Left colon (tissue), 2 donors: Measurements from ENCODE around the gene FLNC. TPM values are rescaled to one million over a fixed set of nuclear protein-coding genes. Genes with fewer than 3 reads are reported as not detected.

Experiments
- ATAC-seq: fragments of 200-7000 bp; cut with Tn5 transposase; one replicate; pipeline ENCODE4 v1.9.1; 2020; ENCODE audit warnings: mild to moderate bottlenecking, moderate library complexity
- DNase-seq, 2 donors: peaks; one replicate each; pipeline ENCODE4 v3.0.0-alpha.2; 2020
- intact Hi-C, 2 donors: fragments of 100-400 bp; cut with DNase I in 1 of 2; cut with micrococcal nuclease in 1 of 2; formaldehyde crosslinking; loops; one replicate each; pipeline versions ENCODE4 v1.11.2 to v1.14.0; 2022; cut with DNase I, micrococcal nuclease
- total RNA-seq, 2 donors: library from RNA; stranded (reverse); fragmentation: NEBNext Ultra II Directional; extraction: Animal tissue kit (Norgen Biotek cat#: 25700); gene quantifications; one replicate each; pipeline ENCODE4 v1.2.1, GENCODE V29; 2021
- donor health status: DM: no; HTN: no; CAD: no.
- donor health status: DM: yes; HTN: yes; CAD: no.

FLNC gene
- total RNA-seq, 2 donors from 2014 or later, result 2.4 to 41.4 TPM

DNA sequence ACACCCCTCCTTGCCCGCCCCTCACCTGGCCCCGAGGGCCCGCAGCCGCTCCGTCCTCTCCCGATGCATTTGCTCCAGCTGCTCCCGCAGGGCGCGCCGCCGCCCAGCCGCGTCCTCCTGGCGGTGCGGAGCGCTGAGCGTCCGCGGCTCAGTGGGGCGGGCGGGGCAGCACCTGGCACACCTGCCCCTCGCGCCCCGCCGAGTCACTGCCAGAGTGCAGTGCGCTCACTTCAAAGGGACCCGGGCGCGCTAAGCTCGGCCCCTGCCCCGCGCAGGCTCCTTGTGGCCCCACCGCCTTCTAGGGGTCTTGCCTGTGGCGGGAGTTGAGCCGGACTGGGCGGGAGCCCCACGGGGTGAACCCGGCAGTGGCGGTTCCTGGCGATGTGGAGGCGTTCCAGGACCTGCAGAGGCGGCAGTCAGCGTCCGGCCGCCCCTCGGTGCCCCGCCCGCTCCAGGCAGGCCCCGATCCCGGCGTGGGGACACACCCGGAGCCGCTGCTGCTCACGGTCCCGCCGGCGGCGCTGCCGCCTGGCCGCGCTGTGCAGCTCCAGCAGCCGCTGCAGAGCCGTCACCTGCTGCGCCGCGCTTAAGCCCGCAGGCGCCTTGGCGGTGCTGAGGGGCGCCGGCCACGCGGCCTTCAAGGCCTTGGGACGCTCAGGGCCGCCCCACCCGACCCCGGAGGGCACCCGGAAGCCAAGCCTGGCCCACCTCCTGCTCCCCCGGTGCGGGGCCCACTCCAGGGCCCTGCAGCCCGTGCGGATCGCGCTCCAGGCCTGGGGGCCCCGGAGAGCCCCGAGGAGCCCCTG is 39.1 kb downstream of the FLNC start:
- ATAC-seq (peak; percentile 85), DNase-seq (peak; percentile 58 to 75)
- intact Hi-C loops, result no loop called here

DNA sequence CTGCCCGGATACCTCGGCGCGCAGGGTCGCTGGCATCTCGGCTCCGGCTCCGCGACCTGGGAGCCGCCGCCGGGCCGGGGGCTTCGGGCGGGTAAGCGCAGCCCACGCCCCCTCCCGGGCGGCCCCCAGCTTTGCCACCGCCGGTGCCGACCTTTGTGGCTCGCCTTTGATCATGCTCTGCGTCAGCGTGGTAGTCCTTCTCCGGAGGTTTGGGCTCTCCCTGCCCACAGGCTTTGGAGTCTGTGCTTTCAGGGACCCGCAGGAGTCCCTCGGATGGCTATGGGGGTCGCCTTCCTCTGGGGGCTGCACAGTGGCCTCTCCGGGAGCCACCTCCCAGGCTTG is 39.7 kb downstream of the FLNC start:
- ATAC-seq (no peak), DNase-seq (no peak)
- intact Hi-C loops, result no loop called here

DNA sequence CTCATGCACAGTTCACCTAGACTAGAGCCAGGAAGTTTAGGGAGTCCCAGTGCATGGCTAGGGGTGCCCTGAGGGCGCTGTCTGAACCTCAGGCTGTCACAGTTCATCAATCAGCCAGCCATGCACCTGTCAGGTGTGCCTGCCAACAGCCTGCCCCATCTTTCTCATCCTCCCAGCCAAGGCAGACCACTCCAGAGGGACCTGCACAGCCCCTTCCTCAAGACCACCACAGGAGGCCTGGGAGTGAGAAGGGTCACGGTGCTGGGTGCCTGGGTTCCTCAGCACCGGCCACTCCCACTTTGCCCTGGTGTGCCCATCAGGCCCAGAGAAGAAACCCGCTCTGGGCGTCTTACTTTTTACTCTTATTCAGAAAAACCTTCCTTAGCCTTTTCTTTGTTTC is 40.8 kb downstream of the FLNC start:
- intact Hi-C loops, result no loop called here
- no peak for DNase-seq
- no peak for ATAC-seq

DNA sequence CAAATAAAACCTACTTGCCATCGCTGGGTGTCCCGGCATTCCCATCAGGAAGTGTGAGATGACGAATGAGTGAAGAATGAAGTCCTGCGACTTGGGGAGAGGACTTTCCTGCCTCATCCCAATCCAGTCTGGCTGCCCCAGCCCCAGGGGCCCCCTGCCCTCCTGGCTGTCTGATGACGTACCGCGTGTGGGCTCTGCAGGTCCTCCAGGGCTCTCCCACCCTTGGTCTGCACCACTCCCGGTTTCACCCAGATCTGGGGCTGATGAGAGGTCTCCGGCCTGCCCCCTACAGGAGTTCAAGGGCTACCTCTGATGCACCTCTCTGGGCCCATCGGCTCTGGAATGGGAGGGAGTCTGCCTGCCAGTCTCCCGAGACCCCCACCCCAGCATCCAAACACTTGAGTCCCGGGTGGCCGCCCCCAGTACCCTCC is 42.2 kb downstream of the FLNC start:
- ATAC-seq, result no peak
- intact Hi-C loops, result no loop called here
- DNase-seq, result no peak

DNA sequence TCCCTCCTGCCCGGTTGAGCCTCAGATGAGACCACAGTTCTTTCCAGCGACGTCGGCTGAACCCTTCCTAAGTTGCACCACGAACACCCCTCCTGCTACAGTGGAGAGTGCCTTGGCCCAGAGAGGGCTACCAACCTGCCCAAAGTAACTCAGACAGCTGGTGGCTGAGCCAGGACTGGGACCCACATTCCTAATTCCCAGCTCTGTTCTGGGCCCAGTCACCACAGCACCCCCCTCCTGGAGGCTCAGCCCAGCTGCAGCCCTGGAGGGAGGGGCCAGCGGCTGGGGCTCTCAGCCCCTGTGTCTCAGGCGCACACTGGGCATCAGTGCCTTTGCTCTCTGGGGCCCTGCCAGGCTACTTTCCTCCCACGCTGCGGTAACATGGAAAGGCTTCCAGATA is 43.0 kb downstream of the FLNC start:
- DNase-seq (no peak), ATAC-seq (no peak)
- intact Hi-C loops, result no loop called here

DNA sequence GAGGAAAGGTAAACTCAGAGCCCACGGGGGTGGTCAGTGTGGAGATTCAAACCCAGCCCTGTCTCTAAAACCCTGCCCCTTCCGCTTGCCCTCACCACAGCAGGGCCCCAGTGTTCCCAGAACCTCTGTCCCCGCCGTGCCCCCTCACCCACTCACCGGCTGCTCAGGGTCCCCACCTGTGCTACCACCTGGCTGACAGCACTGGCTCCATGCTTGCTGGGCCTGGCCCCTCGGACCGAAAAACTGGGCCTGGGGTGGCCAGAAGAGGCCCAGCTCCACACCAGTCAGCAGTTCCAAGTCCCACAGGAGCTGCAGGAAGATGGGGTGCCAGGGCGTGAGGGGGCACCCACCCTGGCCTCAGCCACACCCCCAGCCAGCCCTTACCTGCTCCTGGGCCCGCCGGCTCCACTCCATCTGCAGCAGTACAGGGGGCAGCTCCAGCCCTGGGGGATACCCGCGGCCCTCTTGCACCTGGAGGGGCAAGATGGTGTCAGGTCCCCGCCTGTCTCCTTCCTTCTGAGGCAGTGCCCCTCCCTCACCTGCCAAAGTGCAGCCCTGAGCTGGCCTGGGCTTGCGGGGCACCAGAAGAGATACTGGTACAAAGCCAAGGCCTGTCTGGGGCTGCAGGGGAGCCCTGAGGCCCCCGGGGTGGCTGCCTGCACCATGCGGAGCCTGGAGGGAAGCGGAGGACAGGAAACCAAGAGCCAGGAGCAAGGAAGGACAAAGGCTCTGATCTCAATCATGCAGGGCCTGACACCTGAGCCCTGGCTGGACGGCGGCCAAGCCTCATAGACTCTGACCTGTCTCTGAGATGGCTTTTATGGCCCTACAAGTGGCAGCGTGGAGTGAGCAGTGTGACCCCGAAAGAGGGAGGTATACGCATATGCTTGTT is 44.2 kb downstream of the FLNC start:
- intact Hi-C loops, result no loop called here
- ATAC-seq, result peak; percentile 80

DNA sequence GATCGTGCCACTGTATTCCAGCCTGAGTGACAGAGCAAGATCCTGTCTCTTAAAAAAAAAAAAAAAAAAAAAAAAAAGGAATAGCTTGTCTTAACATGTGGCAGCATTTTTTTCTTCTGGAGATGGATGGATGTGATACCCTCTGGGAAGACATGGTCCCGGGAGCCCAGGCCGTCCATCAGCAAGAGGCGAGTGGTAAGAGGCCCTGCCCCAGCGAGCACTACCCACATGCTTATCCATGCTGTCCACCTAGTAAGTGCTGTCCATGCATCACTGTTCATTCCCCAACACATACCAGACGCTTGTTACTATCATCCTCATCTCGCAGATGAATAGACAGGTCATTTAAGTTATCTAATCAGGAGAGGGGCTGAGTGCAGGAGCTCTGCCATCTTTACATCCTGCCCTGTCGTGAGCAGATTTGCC is 45.3 kb downstream of the FLNC start:
- intact Hi-C loops, result no loop called here
- no peak for DNase-seq
- ATAC-seq, result no peak

More for the DNA sequence above, 44.2 kb downstream of the FLNC start:
- peak; percentile 90 to 92 for DNase-seq

DNA sequence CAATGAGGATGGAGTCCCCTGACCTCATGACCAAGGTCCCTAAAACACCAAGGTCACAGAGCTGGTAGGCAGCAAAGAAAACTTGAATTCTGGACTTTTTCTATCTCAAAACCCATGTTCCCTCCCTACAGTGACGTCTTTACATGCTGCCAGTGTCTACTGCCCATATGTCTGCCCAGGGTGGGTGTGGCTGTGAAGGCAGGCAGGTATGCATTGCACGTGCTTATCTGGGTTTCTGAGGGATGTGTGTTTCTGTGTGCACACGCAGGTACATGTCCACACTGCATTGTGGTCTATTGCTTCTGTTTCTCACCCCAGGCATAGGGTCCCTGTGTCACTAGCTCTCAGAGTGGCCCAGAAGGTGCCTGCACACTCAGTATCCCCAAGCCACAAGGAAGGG is 45.9 kb downstream of the FLNC start:
- intact Hi-C loops, result no loop called here
- DNase-seq (peak; percentile 51 to 66), ATAC-seq (peak; percentile 58)

DNA sequence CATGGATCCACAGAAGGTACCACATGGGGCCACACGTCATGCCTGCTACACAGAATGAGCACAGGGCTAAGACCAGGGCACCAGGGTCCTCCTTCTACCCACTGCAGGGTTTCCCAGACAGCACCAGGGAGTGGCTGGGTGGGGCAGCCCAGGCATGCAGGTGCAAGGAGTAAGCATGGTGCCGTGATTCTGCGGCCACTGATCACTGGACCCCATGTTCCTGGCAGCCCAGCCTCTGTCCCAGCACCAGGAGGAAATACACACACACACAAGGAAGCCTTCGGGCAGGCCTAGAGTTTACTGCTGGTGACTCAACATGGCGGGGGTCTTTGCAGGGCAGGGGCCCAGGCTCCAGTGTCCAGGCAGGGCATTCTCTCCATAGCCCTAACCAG is 46.4 kb downstream of the FLNC start:
- peak; percentile 65 for ATAC-seq

DNA sequence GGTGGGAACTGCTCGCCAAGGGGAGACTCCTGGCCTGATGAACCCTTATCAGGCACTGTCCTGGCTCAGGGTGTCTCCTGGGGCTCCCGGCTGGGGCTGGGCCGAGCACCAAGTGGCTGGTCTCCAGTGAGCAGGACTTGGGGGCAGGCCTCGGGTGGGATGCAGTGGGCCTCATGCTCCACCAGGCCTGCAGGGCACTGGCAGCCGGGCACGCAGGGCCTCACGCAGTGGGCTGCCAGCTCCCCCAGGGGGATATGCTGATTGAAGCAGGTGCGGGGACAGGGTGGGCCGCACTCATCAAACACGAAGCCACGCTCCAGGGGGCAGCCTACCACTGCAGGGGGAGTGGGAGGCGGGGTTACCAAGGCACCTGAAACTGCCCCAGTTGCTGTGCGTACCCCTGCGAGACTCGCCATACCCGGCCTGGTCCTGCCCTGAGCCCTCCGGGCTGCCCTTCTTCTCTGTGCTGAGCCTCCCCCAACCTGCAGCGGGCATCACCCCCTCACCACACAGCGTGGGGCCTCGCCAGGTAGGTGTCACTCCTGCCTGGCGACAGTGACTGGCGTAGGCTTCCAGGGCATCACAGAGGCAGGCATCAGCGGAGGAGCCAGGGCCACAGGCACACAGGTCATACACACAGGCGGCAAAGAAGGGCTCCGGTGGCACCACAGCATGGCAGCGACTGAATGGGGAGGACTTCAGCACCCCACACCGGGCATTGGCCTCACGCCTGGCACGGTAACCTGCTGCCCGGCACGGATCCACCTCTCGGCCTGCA is 47.0 kb downstream of the FLNC start:
- ATAC-seq (no peak), DNase-seq (peak in 1 of 2 donors; percentile 25)
- intact Hi-C loops, result no loop called here

More for the DNA sequence above, 46.4 kb downstream of the FLNC start:
- intact Hi-C loops, result no loop called here
- DNase-seq, result peak; percentile 58 to 78

DNA sequence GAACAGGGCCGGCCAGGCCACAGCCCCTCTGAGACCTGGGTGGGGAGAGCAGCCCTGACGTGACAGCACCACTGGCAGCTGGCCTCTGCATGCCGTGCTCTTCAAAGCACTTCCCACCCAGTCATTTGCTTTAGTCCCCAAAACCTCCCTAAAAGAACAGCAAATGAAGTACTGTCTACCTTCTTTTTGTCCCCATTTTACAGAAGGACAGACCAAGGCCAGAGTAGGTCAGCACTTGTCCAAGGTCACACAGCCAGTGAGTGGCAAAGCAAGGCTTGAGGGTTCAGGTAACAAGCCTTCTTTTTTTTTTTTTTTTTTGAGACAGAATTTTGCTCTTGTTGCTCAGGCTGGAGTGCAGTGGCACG is 47.5 kb downstream of the FLNC start:
- ATAC-seq (no peak), DNase-seq (no peak)
- intact Hi-C loops, result no loop called here

DNA sequence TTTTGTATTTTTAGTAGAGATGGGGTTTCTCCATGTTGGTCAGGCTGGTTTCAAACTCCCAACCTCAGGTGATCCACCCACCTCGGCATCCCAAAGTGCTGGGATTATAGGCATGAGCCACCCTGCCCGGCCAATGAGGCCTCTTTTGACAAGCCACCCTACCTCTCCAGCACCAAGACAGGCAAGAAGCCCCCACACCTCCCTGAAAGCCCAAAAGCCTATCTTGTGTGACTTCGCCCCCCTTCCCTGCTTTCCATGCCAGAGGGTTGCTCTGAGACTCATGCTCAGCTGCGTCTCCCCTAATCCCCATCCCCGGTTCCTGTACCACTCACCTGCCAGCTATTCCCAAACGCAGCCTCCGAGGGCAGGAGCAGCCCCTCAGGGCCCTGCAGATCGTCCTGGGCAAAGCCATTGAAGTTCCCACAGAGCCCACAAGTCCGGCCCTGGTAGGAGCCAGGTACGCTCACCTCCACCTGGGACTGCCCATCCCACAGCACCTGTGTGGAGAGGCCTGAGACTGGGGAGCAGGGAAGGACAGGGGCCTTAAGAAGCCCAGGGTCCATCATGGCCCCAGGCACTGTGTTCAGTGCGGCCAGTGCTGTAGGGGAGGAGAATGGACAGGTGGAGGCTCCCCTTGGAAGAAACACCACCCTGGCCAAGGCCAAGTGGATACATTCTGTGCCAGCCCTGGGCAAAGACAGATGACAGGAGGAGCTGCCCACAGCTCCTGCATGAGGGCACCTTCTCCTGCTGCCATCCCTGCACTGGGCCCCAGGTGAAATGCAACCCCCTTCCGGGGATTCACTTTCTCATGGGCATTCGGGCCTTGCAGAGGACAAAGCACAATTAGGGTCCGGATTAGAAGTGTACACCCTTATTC is 48.3 kb downstream of the FLNC start:
- ATAC-seq, result no peak
- peak in 1 of 2 donors; percentile 21 for DNase-seq
- intact Hi-C loops, result no loop called here

DNA sequence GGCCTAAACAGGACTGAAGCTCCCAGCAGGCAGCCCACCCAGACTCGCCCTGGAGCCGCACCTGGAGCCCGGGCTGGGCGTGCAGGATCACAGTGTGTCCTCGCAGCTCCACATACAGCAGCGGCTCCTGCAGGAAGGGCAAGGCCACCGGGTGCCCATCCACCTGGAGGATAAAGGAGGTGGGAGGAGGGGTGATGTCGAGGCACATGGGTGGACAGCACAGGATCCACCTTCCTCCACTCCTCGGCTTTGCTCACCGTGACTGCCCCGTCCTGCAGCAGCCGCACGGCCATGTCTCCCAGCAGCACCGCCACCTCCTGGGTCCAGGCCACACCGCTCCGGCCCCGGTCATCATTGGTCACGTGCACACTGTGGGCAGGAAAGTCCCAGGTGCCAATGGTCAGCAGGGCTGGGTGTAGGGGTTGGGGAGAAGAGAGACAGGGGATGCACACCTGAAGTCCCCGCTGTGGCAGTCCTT is 49.3 kb downstream of the FLNC start:
- no peak for ATAC-seq
- DNase-seq, result peak in 1 of 2 donors; percentile 28
- intact Hi-C loops, result no loop called here

DNA sequence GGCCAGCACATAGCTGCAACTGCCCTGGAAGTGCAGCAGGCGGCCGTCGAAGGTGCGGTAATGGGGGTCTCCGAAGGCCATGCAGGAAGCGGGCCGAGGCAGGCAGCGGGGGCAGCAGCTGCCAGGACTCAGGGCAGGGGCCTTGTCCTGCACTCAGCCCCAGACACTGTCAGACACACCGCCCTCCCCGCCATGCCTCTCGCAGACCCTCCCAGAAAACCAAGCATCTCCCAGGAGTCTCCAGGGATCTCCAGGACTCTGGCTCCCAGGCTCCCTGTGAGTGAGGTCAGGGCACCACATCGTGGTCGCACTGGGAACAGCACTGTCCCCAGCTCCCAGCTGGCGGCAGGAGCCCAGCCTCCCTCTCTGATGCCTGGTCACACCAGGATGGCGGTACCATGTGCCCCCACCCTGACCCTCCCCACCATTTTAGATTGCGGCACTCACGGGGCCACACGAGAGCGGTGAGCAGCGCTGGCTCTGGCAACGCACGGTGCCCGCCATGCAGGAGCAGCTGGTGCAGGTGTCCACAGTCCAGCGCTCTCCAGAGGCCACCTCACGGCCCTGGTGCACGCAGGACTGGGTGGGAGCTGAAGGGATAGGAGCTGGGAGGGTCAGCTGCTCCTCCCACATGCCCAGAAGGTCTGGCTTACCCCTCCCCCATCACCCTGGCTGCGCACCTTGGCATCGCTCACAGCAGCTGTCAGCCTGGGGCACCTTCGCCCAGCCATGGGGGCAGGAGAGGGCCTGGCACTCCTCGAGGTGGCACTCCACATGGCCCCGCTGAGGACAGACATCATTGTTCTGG is 49.9 kb downstream of the FLNC start:
- ATAC-seq (peak; percentile 70), DNase-seq (peak; percentile 50 to 71)
- intact Hi-C loops, result no loop called here

DNA sequence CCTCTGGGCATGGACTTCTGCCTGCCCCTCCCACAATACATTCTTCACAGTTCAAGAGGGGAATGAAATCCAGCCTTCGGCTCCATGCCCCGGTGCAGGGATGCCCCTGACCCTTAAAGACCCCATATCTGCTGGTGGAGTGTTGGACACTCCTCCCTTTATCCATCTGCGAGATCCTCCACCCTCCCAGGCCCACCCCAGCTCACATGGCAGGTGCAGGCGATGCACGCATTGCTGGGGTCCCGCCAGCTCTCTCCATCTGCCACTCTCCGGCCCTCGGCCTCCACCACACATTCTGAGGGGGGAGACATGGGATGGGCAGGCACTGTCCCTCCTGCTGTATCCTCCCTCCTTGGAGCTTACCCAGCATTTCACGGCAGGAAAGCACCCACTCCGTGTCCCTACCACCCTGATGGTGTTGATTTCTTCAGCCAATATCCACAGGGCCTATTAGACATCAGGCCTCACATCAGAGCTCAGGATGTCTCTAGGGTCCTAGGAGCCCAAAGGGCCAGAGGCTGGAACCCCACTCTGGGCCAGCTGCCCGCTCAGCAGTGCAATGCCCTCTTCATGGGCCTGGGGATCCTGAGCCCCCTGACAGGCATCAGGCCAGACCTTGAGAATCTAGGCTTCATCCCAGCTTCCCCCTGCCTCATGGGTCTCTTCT is 50.7 kb downstream of the FLNC start:
- intact Hi-C loops, result no loop called here
- ATAC-seq (no peak), DNase-seq (peak in 1 of 2 donors; percentile 9)

DNA sequence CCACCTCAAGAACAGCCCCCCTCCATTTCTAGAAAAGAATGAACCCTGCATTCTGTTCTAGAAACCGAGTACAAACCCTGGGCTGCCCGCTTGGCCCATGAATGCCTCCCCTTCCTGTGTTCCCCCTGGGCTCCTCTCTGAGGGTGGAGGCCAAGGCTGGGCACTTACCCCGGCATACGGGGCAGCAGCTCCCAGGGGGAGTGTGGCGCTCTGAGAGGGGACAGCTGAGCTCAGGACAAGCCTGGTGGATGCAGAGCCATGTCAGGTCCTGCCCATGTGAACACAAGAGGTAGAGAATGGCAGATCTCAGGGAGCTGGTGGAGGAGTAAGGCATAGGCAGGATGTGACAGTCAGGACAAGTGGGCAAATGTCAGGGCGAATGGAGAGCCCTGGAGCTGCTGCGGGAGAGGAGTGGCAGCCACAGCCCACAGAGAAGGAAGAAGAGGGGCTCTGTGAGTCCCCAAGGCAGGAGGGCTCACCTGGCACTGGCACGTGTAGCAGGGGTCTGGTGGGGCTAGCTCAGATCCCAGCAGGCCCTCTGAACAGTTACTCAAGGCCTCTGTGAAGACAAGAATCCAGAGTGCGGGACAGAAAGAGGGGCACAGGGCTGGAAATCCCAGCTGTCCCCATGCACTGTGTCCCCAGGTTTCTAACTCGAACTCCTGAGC is 51.4 kb downstream of the FLNC start:
- intact Hi-C loops, result no loop called here
- ATAC-seq (no peak), DNase-seq (peak in 1 of 2 donors; percentile 18)
